Adrenal gland (tissue), 12 donors: ENCODE measurements around the gene C1QTNF8. TPM values are rescaled to one million over a fixed set of nuclear protein-coding genes. Genes with fewer than 3 reads are reported as not detected.

Experiments used
- DNase-seq, 7 donors: peaks; one replicate each; pipeline ENCODE4 v3.0.0-alpha.2; 2019 to 2020
- H3K27ac ChIP-seq, 5 donors: fragments of 200-600 bp; sonication (generic) in 4 of 5; 1 replicate in 3 of 5; 2 replicates in 2 of 5; pipeline versions ENCODE4 v1.5.1 to v1.8.0; 2016 to 2020; ENCODE audit warnings: mild to moderate bottlenecking in 1 of 5
- H3K27me3 ChIP-seq: fragments of 200-600 bp; 2 replicates; pipeline ENCODE4 v1.8.0; 2021
- H3K36me3 ChIP-seq, 2 donors: fragments of 200-600 bp; replicated peaks in 1 of 2; 1 replicate in 1 of 2; 2 replicates in 1 of 2; pipeline versions ENCODE4 v1.5.1 to v1.8.0; 2018 to 2022
- H3K4me1 ChIP-seq, 2 donors: fragments of 200-600 bp; replicated peaks in 1 of 2; 1 replicate in 1 of 2; 2 replicates in 1 of 2; pipeline versions ENCODE4 v1.5.1 to v1.8.0; 2018 to 2021
- H3K4me3 ChIP-seq, 4 donors: fragments of 200-600 bp; sonication (generic) in 3 of 4; one replicate each; pipeline ENCODE4 v1.5.1; 2016 to 2018
- H3K9me3 ChIP-seq, 3 donors: fragments of 200-600 bp; sonication (generic) in 1 of 3; replicated peaks in 1 of 3; 1 replicate in 2 of 3; 2 replicates in 1 of 3; pipeline versions ENCODE4 v1.5.1 to v1.8.0; 2016 to 2021
- CTCF ChIP-seq, 6 experiments: fragments of 450-650 bp in 4 of 6; fragments of 200-600 bp in 2 of 6; sonication (generic) in 1 of 6; IDR thresholded peaks; 1 replicate in 5 of 6; 2 replicates in 1 of 6; pipeline versions ENCODE4 v1.5.1 to v1.8.0; 2016 to 2021; ENCODE audit warnings: antibody characterized with exemption in 6 of 6, mild to moderate bottlenecking in 2 of 6, moderate library complexity in 1 of 6
- POLR2A ChIP-seq, 2 donors: fragments of 450-650 bp; IDR thresholded peaks; one replicate each; pipeline ENCODE4 v1.6.1; 2017; ENCODE audit warnings: antibody characterized with exemption in 2 of 2, mild to moderate bottlenecking in 2 of 2, moderate library complexity in 1 of 2
- WGBS, 4 donors: extraction: QIAGEN DNeasy Blood & Tissue Kit in 2 of 4; methylation state at CpG; one replicate each; pipeline versions ENCODE4 v1.1.5 to v1.1.7; 2013 to 2017; 5-methylcytosine and 5-hydroxymethylcytosine counted together
- intact Hi-C, 2 donors: fragments of 100-400 bp; cut with DNase I; formaldehyde crosslinking; loops; one replicate each; pipeline versions ENCODE4 v1.14.1 to v1.15.0; 2022 to 2023
- polyA plus RNA-seq, 3 donors: library from polyadenylated mRNA; stranded (reverse); fragments of 200-250 nt in 2 of 3; fragments of 350-450 nt in 1 of 3; fragmentation: Illumina TruSeq in 1 of 3; extraction: RNeasy Lipid Tissue Mini Kit (QIAGEN cat#74804) in 1 of 3; gene quantifications; one replicate each; pipeline ENCODE4 v1.2.3, GENCODE V29; 2013 to 2014
- total RNA-seq, 9 donors: library from RNA; depleted of rRNA in 4 of 9; stranded (reverse); fragments of >200 nt in 4 of 9; fragments of 120-200 nt in 1 of 9; fragmentation: NEBNext Ultra II Directional in 1 of 9; extraction: Animal tissue kit (Norgen Biotek cat#: 25700) in 1 of 9; gene quantifications; one replicate each; pipeline versions ENCODE4 v1.1.0 to v1.2.4, GENCODE V29; 2013 to 2023
- donor health status: healthy with polysubstance abuse.
- donor health status: Bipolar disorder and iron deficiency.
- donor health status: DM: yes; HTN: yes; CAD: no.
- donor health status: DM: no; HTN: no; CAD: no.
- donor health status: DM: no; HTN: no; CAD: no.
- donor health status: DM: yes; HTN: yes; CAD: no.

Gene C1QTNF8
- total and polyA plus RNA-seq, 12 donors, result 0.14 to 0.64 (median 0.25) TPM; not detected in 8

- Histone ChIP-seq H3K27me3 (peaks cover 9% of the 10 kb centered on the region), H3K36me3 (no peaks in the 10 kb centered on the region), H3K9me3 (no peaks in the 10 kb centered on the region), H3K4me3 (no peak overlapping the region), H3K4me1 (no peaks in the 10 kb centered on the region), H3K27ac (no peak overlapping the region)
- intact Hi-C loops, result loop anchor here (5.0 to 10.0 kb wide), 3 partner anchors 246 to 346 kb away; partner anchors contain the start of gene METRN (in 1 of the 2)
- no peak for DNase-seq
- TF ChIP-seq CTCF (IDR thresholded peaks at IDR 0.05) (no peak), POLR2A (IDR thresholded peaks at IDR 0.05) (no peak)
- WGBS, 4 donors, result 29 to 31% (median 30%) methylated on average over 3 to 14 of the region's 14 CpGs
These were observed 37.8 kb downstream of the C1QTNF8 start for GRCh38 chr16:1058216-1058615.

- peak in 6 of 7 donors; percentile 38 to 66 (median 54) for DNase-seq
- H3K27me3 ChIP-seq, result peaks cover 9% of the 10 kb centered on the region
- H3K4me1 ChIP-seq, result no peaks in the 10 kb centered on the region
- H3K9me3 ChIP-seq, result no peaks in the 10 kb centered on the region
- WGBS, 4 donors, result 22 to 31% (median 23%) methylated on average over 9 to 33 of the region's 33 CpGs; no CpG with 5 or more reads in 1 of the 4 donors
- no peaks in the 10 kb centered on the region for H3K36me3 ChIP-seq
- intact Hi-C loops, result loop anchor here (2.0 to 10.0 kb wide), 4 partner anchors 45 to 345 kb away; partner anchors contain the start of gene METRN (in 1 of the 2)
- TF ChIP-seq POLR2A (IDR thresholded peaks at IDR 0.05) (no peak), CTCF (IDR thresholded peaks at IDR 0.05) (peak; percentile 66 to 90 (median 80))
- no peak overlapping the region for H3K27ac ChIP-seq
- H3K4me3 ChIP-seq, result no peak overlapping the region
These were observed 38.7 kb downstream of the C1QTNF8 start for GRCh38 chr16:1057252-1057932.

GRCh38 chr16:1056196-1056595, 39.8 kb downstream of the C1QTNF8 start:
- TF ChIP-seq POLR2A (IDR thresholded peaks at IDR 0.05) (no peak), CTCF (IDR thresholded peaks at IDR 0.05) (no peak)
- no peak for DNase-seq
- 66 to 86% (median 75%) methylated on average over 7 to 8 of the region's 8 CpGs for WGBS, 4 donors
- intact Hi-C loops, result loop anchor here (2.0 to 10.0 kb wide), 4 partner anchors 47 to 344 kb away; partner anchors contain the start of gene METRN (in 1 of the 2)
- no peak overlapping the region for H3K4me3 ChIP-seq
- H3K4me1 ChIP-seq, result no peaks in the 10 kb centered on the region
- no peak overlapping the region for H3K27ac ChIP-seq
- H3K36me3 ChIP-seq, result no peaks in the 10 kb centered on the region
- no peaks in the 10 kb centered on the region for H3K9me3 ChIP-seq
- H3K27me3 ChIP-seq, result peaks cover 9% of the 10 kb centered on the region

- H3K27ac ChIP-seq, result no peak overlapping the region
- intact Hi-C loops, result loop anchor here (2.0 to 10.0 kb wide), 4 partner anchors 241 to 343 kb away; partner anchors contain the start of gene METRN (in 1 of the 2)
- no peaks in the 10 kb centered on the region for H3K4me1 ChIP-seq
- no peaks in the 10 kb centered on the region for H3K9me3 ChIP-seq
- 62 to 82% (median 71%) methylated on average over 3 to 13 of the region's 13 CpGs for WGBS, 4 donors
- DNase-seq, result no peak
- H3K36me3 ChIP-seq, result no peaks in the 10 kb centered on the region
- H3K4me3 ChIP-seq, result no peak overlapping the region
- no peak for TF ChIP-seq POLR2A (IDR thresholded peaks at IDR 0.05)
- TF ChIP-seq CTCF (IDR thresholded peaks at IDR 0.05), result no peak
- H3K27me3 ChIP-seq, result peaks cover 9% of the 10 kb centered on the region
These were observed 40.5 kb downstream of the C1QTNF8 start for GRCh38 chr16:1055557-1055924.
